H9 (cell line): ENCODE measurements around the gene LRP1. TPM values are rescaled to one million over a fixed set of nuclear protein-coding genes. Genes with fewer than 3 reads are reported as not detected.

Source experiments
- DNase-seq: peaks from one replicate; pipeline ENCODE4 v3.0.0-alpha.2; 2017
- H2AFZ ChIP-seq: one replicate; pipeline ENCODE4 v1.6.1; 2013; ENCODE audit warnings: mild to moderate bottlenecking, low read length, control low read depth, moderate library complexity
- H2AK5ac ChIP-seq: 2 replicates; pipeline ENCODE4 v1.6.1; 2013; ENCODE audit warnings: low read length, control low read depth, mixed read lengths; ENCODE audit not compliant: insufficient read length
- H2BK120ac ChIP-seq: one replicate; pipeline ENCODE4 v1.6.1; 2013; ENCODE audit warnings: low read depth, mild to moderate bottlenecking, low read length, control low read depth, inconsistent platforms; ENCODE audit not compliant: poor library complexity, severe bottlenecking
- H2BK12ac ChIP-seq: 2 replicates; pipeline ENCODE4 v1.6.1; 2013; ENCODE audit warnings: low read length, control low read depth, mixed read lengths, low read depth; ENCODE audit not compliant: insufficient read length
- H2BK15ac ChIP-seq: 2 replicates; pipeline ENCODE4 v1.6.1; 2013; ENCODE audit warnings: low read depth, low read length, control low read depth
- H2BK20ac ChIP-seq: one replicate; pipeline ENCODE4 v1.6.1; 2013; ENCODE audit warnings: low read depth, mild to moderate bottlenecking, low read length, control low read depth, inconsistent platforms; ENCODE audit not compliant: poor library complexity, severe bottlenecking
- H2BK5ac ChIP-seq: 2 replicates; pipeline ENCODE4 v1.6.1; 2013; ENCODE audit warnings: low read length, control low read depth, mixed read lengths; ENCODE audit not compliant: insufficient read length
- H3K14ac ChIP-seq: 2 replicates; pipeline ENCODE4 v1.6.1; 2013; ENCODE audit warnings: low read length, control low read depth; ENCODE audit not compliant: insufficient read depth
- H3K18ac ChIP-seq: 2 replicates; pipeline ENCODE4 v1.6.1; 2013; ENCODE audit warnings: low read depth, mild to moderate bottlenecking, mixed read lengths, low read length, control low read depth; ENCODE audit not compliant: insufficient read length
- H3K23ac ChIP-seq: 2 replicates; pipeline ENCODE4 v1.6.1; 2013; ENCODE audit warnings: low read length, control low read depth, mixed read lengths, low read depth; ENCODE audit not compliant: insufficient read length
- H3K23me2 ChIP-seq: 2 replicates; pipeline ENCODE4 v1.6.1; 2013; ENCODE audit warnings: low read depth, mild to moderate bottlenecking, mixed read lengths, low read length, control low read depth; ENCODE audit not compliant: insufficient read length, poor library complexity, severe bottlenecking
- H3K27ac ChIP-seq: 2 replicates; pipeline ENCODE4 v1.5.1; 2013; ENCODE audit warnings: low read length, control low read depth, mixed read lengths, low read depth; ENCODE audit not compliant: insufficient read length
- H3K27me3 ChIP-seq: 2 replicates; pipeline ENCODE4 v1.6.1; 2013; ENCODE audit warnings: low read length, control low read depth, inconsistent platforms; ENCODE audit not compliant: insufficient read depth
- H3K4ac ChIP-seq: 2 replicates; pipeline ENCODE4 v1.6.1; 2013; ENCODE audit warnings: low read depth, mild to moderate bottlenecking, control low read depth, inconsistent platforms, low read length, moderate library complexity
- H3K4me1 ChIP-seq: 2 replicates; pipeline ENCODE4 v1.6.1; 2013; ENCODE audit warnings: low read length, control low read depth, inconsistent platforms; ENCODE audit not compliant: insufficient read depth
- H3K4me2 ChIP-seq: 2 replicates; pipeline ENCODE4 v1.6.1; 2013; ENCODE audit warnings: low read length, control low read depth, mixed read lengths; ENCODE audit not compliant: insufficient read length, insufficient read depth
- H3K56ac ChIP-seq: 2 replicates; pipeline ENCODE4 v1.6.1; 2013; ENCODE audit warnings: low read depth, mild to moderate bottlenecking, mixed read lengths, low read length, control low read depth; ENCODE audit not compliant: insufficient read length
- H3K79me1 ChIP-seq: 2 replicates; pipeline ENCODE4 v1.6.1; 2013; ENCODE audit warnings: low read depth, mild to moderate bottlenecking, moderate library complexity, low read length, control low read depth, inconsistent platforms; ENCODE audit not compliant: insufficient read depth, poor library complexity, severe bottlenecking
- H3K79me2 ChIP-seq: 2 replicates; pipeline ENCODE4 v1.6.1; 2013; ENCODE audit warnings: low read length, control low read depth, inconsistent platforms; ENCODE audit not compliant: insufficient read depth
- H3K9ac ChIP-seq: 2 replicates; pipeline ENCODE4 v1.6.1; 2013; ENCODE audit warnings: low read length, control low read depth, mixed read lengths; ENCODE audit not compliant: insufficient read length; ENCODE audit errors: extremely low read depth
- H3K9me3 ChIP-seq: one replicate; pipeline ENCODE4 v1.6.1; 2013; ENCODE audit warnings: low read depth, low read length, inconsistent platforms; ENCODE audit not compliant: control insufficient read depth
- H3T11ph ChIP-seq: one replicate; pipeline ENCODE4 v1.6.1; 2013; ENCODE audit warnings: mild to moderate bottlenecking, low read length, control low read depth, inconsistent platforms
- H4K20me1 ChIP-seq: one replicate; pipeline ENCODE4 v1.6.1; 2013; ENCODE audit not compliant: control insufficient read depth, insufficient read length, insufficient read depth
- H4K5ac ChIP-seq: 2 replicates; pipeline ENCODE4 v1.6.1; 2013; ENCODE audit warnings: low read depth, mild to moderate bottlenecking, mixed read lengths, low read length, control low read depth; ENCODE audit not compliant: insufficient read length
- H4K8ac ChIP-seq: replicated peaks from 2 replicates; pipeline ENCODE4 v1.6.1; 2013; ENCODE audit warnings: low read length, control low read depth, mixed read lengths, low read depth; ENCODE audit not compliant: insufficient read length
- H4K91ac ChIP-seq: 2 replicates; pipeline ENCODE4 v1.6.1; 2013; ENCODE audit warnings: low read depth, mild to moderate bottlenecking, moderate library complexity, mixed read lengths, low read length, control low read depth; ENCODE audit not compliant: insufficient read length
- H3K27ac Mint-ChIP-seq, 3 experiments: 2 replicates in 2 of 3; 3 replicates in 1 of 3; pipeline ENCODE4 v1.8.0; 2020 to 2021; ENCODE audit warnings: mixed read lengths in 3 of 3, mild to moderate bottlenecking in 1 of 3, moderate library complexity in 1 of 3
- H3K27me3 Mint-ChIP-seq: 2 replicates; pipeline ENCODE4 v1.8.0; 2021; ENCODE audit warnings: low read depth, mild to moderate bottlenecking, moderate library complexity, mixed read lengths
- H3K36me3 Mint-ChIP-seq, 3 experiments: 2 replicates in 2 of 3; 3 replicates in 1 of 3; pipeline ENCODE4 v1.8.0; 2020 to 2021; ENCODE audit warnings: low read depth in 3 of 3, mixed read lengths in 3 of 3; ENCODE audit not compliant: insufficient read depth in 1 of 3
- H3K4me1 Mint-ChIP-seq, 2 experiments: 2 replicates each; pipeline ENCODE4 v1.8.0; 2020; ENCODE audit warnings: mixed read lengths in 2 of 2
- H3K4me3 Mint-ChIP-seq, 2 experiments: 2 replicates in 1 of 2; 3 replicates in 1 of 2; pipeline ENCODE4 v1.8.0; 2020 to 2021; ENCODE audit warnings: mild to moderate bottlenecking in 2 of 2, mixed read lengths in 2 of 2, moderate library complexity in 1 of 2
- H3K9me3 Mint-ChIP-seq, 2 experiments: 2 replicates in 1 of 2; 3 replicates in 1 of 2; pipeline ENCODE4 v1.8.0; 2020; ENCODE audit warnings: mild to moderate bottlenecking in 2 of 2, mixed read lengths in 2 of 2, moderate library complexity in 1 of 2
- WGBS: extraction: QIAGEN DNeasy Blood & Tissue Kit; methylation state at CpG from one replicate; pipeline ENCODE4 v1.1.7; 2013; ENCODE audit warnings: missing lambda C conversion rate, low lambda C conversion rate, mixed read lengths; ENCODE audit not compliant: insufficient read length; ENCODE audit errors: extremely low coverage; 5-methylcytosine and 5-hydroxymethylcytosine counted together
- long read RNA-seq: library from polyadenylated mRNA; unstranded; transcript quantifications from one replicate; pipeline ENCODE4 v2.0.0, GENCODE V29; 2020
- total RNA-seq: library from RNA; stranded (reverse); gene quantifications from 2 replicates; pipeline ENCODE4 v1.2.1, GENCODE V29; 2021
- TF ChIP-seq, protein P1 (sequence below): fragments of 200-600 bp; sonication (generic); conservative IDR thresholded peaks from 3 replicates; pipeline ENCODE4 v1.8.0; 2021; ENCODE audit warnings: antibody characterized with exemption, mild to moderate bottlenecking

Gene LRP1
- total RNA-seq, result 98.4 and 115 TPM in 2 replicates
- long read RNA-seq, partial matches to known transcripts, result 55 of 61 reads
- long read RNA-seq, other reads (novel, unspliced or antisense), result 6 of 61 reads

DNA sequence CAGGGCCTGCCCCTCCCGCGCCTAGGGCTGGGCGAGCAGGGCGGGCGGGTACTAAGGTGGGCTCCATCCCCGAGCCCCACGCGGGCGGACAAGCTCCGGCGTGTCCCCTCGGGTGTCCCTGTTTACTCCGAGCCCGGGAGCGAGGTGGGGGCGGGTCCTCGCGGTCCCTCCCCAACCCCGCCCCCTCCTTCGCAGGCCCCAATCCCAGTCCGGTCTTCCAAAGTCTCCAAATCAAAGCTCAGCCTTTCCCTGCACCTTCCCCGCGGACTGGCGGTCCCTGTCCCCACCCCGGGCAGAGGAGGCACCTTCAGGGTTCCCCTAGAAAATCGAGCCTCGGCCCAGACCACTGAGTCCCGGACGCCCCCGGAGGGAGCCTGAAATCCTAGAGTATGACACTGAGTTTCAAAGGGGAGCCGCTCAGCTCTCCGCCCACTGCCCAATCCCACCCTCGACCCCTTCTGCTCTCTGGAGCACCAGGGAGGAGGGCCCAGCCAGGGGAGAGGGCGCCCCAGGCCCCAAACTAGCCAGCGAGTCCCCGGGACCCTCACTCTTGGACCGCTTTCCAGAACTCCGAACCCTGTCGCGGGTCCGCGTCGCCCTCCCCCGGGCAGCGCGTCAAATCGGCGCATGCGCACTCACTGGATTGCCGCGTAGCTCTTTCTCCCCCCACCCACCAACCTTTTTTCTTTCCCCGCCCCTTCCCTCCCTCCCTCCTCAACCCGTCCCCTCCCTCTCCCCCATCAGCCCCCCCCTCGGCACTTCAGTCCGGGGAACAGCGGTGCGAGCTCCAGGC is at the start of gene LRP1:
Gene LRP1 (plus strand): TSS at position 758 of the 793 bp plus-strand sequence. CDS start 482 bp downstream, outside the sequence.
- H2BK5ac ChIP-seq, result no peak within 1 kb of the TSS
- H3K9me3 ChIP-seq, result no peaks in the 10 kb centered on the region
- peaks cover 7% of the 10 kb centered on the region for H3K23me2 ChIP-seq
- H3K14ac ChIP-seq, result peak within 1 kb of the TSS; percentile 72; the same call in 1 of the 2 replicates
- no peaks in the 10 kb centered on the region for H3K27me3 ChIP-seq
- peak within 1 kb of the TSS; percentile 56 for H3K9ac ChIP-seq
- WGBS, result no CpG with 5 or more reads among the region's 57 CpGs
- H2BK12ac ChIP-seq, result no peak within 1 kb of the TSS
- no peaks in the 10 kb centered on the region; the same call in 1 of the 2 replicates for H3K27me3 Mint-ChIP-seq
- no peak within 1 kb of the TSS for H4K8ac ChIP-seq
- H3K4me3 Mint-ChIP-seq, result peak within 1 kb of the TSS; percentile 86 to 91
- no peak within 1 kb of the TSS for H4K91ac ChIP-seq
- H3K27ac ChIP-seq, result peak within 1 kb of the TSS; percentile 30
- H4K20me1 ChIP-seq, result no peaks in the 10 kb centered on the region
- no peak within 1 kb of the TSS for H2AK5ac ChIP-seq
- H3T11ph ChIP-seq, result peak within 1 kb of the TSS; percentile 59
- peak within 1 kb of the TSS; percentile 73 for H3K18ac ChIP-seq
- no peak within 1 kb of the TSS for H2BK20ac ChIP-seq
- H3K36me3 Mint-ChIP-seq, result peaks cover 4 to 8% (median 7%) of the 10 kb centered on the region in 3 experiments
- H3K4me1 Mint-ChIP-seq, result peaks cover 45 to 54% of the 10 kb centered on the region in 2 experiments
- H4K5ac ChIP-seq, result no peak within 1 kb of the TSS
- TF ChIP-seq, protein P1, sequence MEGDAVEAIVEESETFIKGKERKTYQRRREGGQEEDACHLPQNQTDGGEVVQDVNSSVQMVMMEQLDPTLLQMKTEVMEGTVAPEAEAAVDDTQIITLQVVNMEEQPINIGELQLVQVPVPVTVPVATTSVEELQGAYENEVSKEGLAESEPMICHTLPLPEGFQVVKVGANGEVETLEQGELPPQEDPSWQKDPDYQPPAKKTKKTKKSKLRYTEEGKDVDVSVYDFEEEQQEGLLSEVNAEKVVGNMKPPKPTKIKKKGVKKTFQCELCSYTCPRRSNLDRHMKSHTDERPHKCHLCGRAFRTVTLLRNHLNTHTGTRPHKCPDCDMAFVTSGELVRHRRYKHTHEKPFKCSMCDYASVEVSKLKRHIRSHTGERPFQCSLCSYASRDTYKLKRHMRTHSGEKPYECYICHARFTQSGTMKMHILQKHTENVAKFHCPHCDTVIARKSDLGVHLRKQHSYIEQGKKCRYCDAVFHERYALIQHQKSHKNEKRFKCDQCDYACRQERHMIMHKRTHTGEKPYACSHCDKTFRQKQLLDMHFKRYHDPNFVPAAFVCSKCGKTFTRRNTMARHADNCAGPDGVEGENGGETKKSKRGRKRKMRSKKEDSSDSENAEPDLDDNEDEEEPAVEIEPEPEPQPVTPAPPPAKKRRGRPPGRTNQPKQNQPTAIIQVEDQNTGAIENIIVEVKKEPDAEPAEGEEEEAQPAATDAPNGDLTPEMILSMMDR, result no peak
- H3K56ac ChIP-seq, result no peak within 1 kb of the TSS
- H3K9me3 Mint-ChIP-seq, result peaks cover 0 to 4% of the 10 kb centered on the region in 2 experiments; a peak in 3 of 5 replicates
- H3K4me1 ChIP-seq, result peaks cover 24% of the 10 kb centered on the region
- no peak within 1 kb of the TSS for H3K23ac ChIP-seq
- H3K79me1 ChIP-seq, result peaks cover 11% of the 10 kb centered on the region
- H2BK120ac ChIP-seq, result no peak within 1 kb of the TSS
- H3K79me2 ChIP-seq, result peaks cover 23% of the 10 kb centered on the region; the same call in 1 of the 2 replicates
- no peak within 1 kb of the TSS; the same call in 1 of the 2 replicates for H3K4ac ChIP-seq
- no peak within 1 kb of the TSS for H2AFZ ChIP-seq
- H3K4me2 ChIP-seq, result peak within 1 kb of the TSS; percentile 75
- H2BK15ac ChIP-seq, result no peak within 1 kb of the TSS
- DNase-seq, result peak; percentile 88
- H3K27ac Mint-ChIP-seq, result peak within 1 kb of the TSS; percentile 85 to 93 (median 92); a peak in 6 of 7 replicates
